Glomerular endothelial cell (primary cell): ENCODE results near the gene EMILIN2. TPM values are rescaled to one million over a fixed set of nuclear protein-coding genes. Genes with fewer than 3 reads are reported as not detected.

ENCODE experiments used
- DNase-seq: peaks from one replicate; pipeline ENCODE4 v3.0.0-alpha.2; 2011; ENCODE audit warnings: low read depth, low spot score; ENCODE audit errors: extremely low read depth
- total RNA-seq: library from RNA; depleted of rRNA; stranded (reverse); fragments of >200 nt; gene quantifications from 2 replicates; pipeline ENCODE4 v1.2.3, GENCODE V29; 2015

The EMILIN2 gene
- total RNA-seq, 1 donor from 2014 or later: 9.9 TPM

- DNase-seq: no peak
Measured at GRCh38 chr18:2897448-2898185, 50.8 kb downstream of the EMILIN2 start.

- DNase-seq: no peak
Measured at GRCh38 chr18:2898186-2898640, 51.4 kb downstream of the EMILIN2 start.

GRCh38 chr18:2900684-2901422, 54.0 kb downstream of the EMILIN2 start:
- DNase-seq: no peak

- DNase-seq: no peak
Measured at GRCh38 chr18:2901423-2901985, 54.7 kb downstream of the EMILIN2 start.

GRCh38 chr18:2902327-2902726, 55.5 kb downstream of the EMILIN2 start:
- no peak for DNase-seq

- no peak for DNase-seq
Measured at GRCh38 chr18:2903006-2903405, 56.2 kb downstream of the EMILIN2 start.

- no peak for DNase-seq
Measured at GRCh38 chr18:2905854-2906703, 59.3 kb downstream of the EMILIN2 start.

- no peak for DNase-seq
Measured at GRCh38 chr18:2906704-2907549, 60.1 kb downstream of the EMILIN2 start.

GRCh38 chr18:2907550-2908135, 60.8 kb downstream of the EMILIN2 start:
- no peak for DNase-seq

- DNase-seq: no peak
Measured at GRCh38 chr18:2908166-2908945, 61.5 kb downstream of the EMILIN2 start.

- no peak for DNase-seq
Measured at GRCh38 chr18:2908946-2909335, 62.1 kb downstream of the EMILIN2 start.

GRCh38 chr18:2909431-2910140, 62.8 kb downstream of the EMILIN2 start:
- DNase-seq: no peak

GRCh38 chr18:2910261-2910660, 63.5 kb downstream of the EMILIN2 start:
- no peak for DNase-seq

- no peak for DNase-seq
Measured at GRCh38 chr18:2910751-2911425, 64.1 kb downstream of the EMILIN2 start.

- DNase-seq: no peak
Measured at GRCh38 chr18:2911533-2911932, 64.7 kb downstream of the EMILIN2 start.

- no peak for DNase-seq
Measured at GRCh38 chr18:2912357-2913299, 65.8 kb downstream of the EMILIN2 start.
